MM.1S (cell line): Measurements from ENCODE around the gene ANHX.

ENCODE experiments used
- DNase-seq: peaks from one replicate; pipeline ENCODE4 v3.0.0-alpha.2; 2015
- H2AFZ ChIP-seq: fragments of 300-600 bp; sonication (generic); 2 replicates; pipeline ENCODE4 v1.6.0; 2016; ENCODE audit warnings: antibody characterized with exemption, low read length
- H3F3A ChIP-seq: fragments of 300-600 bp; sonication (generic); 2 replicates; pipeline ENCODE4 v1.6.1; 2016; ENCODE audit warnings: mild to moderate bottlenecking, antibody characterized with exemption, low read length, moderate library complexity, mixed read lengths; ENCODE audit not compliant: insufficient read depth
- H3K27ac ChIP-seq: fragments of 300-600 bp; sonication (generic); 2 replicates; pipeline ENCODE4 v1.5.1; 2016; ENCODE audit warnings: mild to moderate bottlenecking, low read length
- H3K27me3 ChIP-seq: fragments of 300-600 bp; sonication (generic); replicated peaks from 2 replicates; pipeline ENCODE4 v1.6.0; 2016; ENCODE audit warnings: low read length; ENCODE audit not compliant: insufficient read depth
- H3K36me3 ChIP-seq: fragments of 300-600 bp; sonication (generic); replicated peaks from 2 replicates; pipeline ENCODE4 v1.6.1; 2016; ENCODE audit warnings: mild to moderate bottlenecking, low read length, mixed read lengths; ENCODE audit not compliant: insufficient read depth
- H3K4me1 ChIP-seq: fragments of 300-600 bp; sonication (generic); 2 replicates; pipeline ENCODE4 v1.6.1; 2016; ENCODE audit warnings: low read length, mixed read lengths
- H3K4me2 ChIP-seq: fragments of 300-600 bp; sonication (generic); 2 replicates; pipeline ENCODE4 v1.6.0; 2016; ENCODE audit warnings: low read depth, low read length
- H3K4me3 ChIP-seq: fragments of 300-600 bp; sonication (generic); 2 replicates; pipeline ENCODE4 v1.5.1; 2016; ENCODE audit warnings: low read length, mixed read lengths
- H3K79me2 ChIP-seq: fragments of 300-600 bp; sonication (generic); 2 replicates; pipeline ENCODE4 v1.6.1; 2016; ENCODE audit warnings: mixed run types, low read length, mixed read lengths
- H3K9ac ChIP-seq: fragments of 300-600 bp; sonication (generic); 2 replicates; pipeline ENCODE4 v1.6.1; 2016; ENCODE audit warnings: low read length, mixed read lengths
- H3K9me2 ChIP-seq: fragments of 300-600 bp; sonication (generic); replicated peaks from 2 replicates; pipeline ENCODE4 v1.6.1; 2016; ENCODE audit warnings: mild to moderate bottlenecking, low read length, mixed read lengths; ENCODE audit not compliant: insufficient read depth
- H3K9me3 ChIP-seq: fragments of 300-600 bp; sonication (generic); replicated peaks from 2 replicates; pipeline ENCODE4 v1.6.1; 2016; ENCODE audit warnings: mild to moderate bottlenecking, low read length, mixed read lengths; ENCODE audit not compliant: insufficient read depth
- H4K20me1 ChIP-seq: fragments of 300-600 bp; sonication (generic); 2 replicates; pipeline ENCODE4 v1.6.1; 2016; ENCODE audit warnings: mild to moderate bottlenecking, low read length, moderate library complexity, mixed read lengths; ENCODE audit not compliant: insufficient read depth
- CTCF ChIP-seq: fragments of 300-600 bp; sonication (generic); IDR thresholded peaks from 2 replicates; pipeline ENCODE4 v1.5.1; 2016; ENCODE audit warnings: antibody characterized with exemption, low read length, mixed read lengths
- EZH2 ChIP-seq: fragments of 300-600 bp; sonication (generic); optimal IDR thresholded peaks from 2 replicates; pipeline ENCODE3; 2017; ENCODE audit warnings: low read depth, mild to moderate bottlenecking, antibody characterized with exemption, low read length, mixed read lengths
- EZH2phosphoT487 ChIP-seq: fragments of 300-600 bp; sonication (generic); IDR thresholded peaks from 2 replicates; pipeline ENCODE4 v1.6.1; 2018; ENCODE audit warnings: antibody characterized with exemption, low read length

ANHX gene

GRCh38 chr12:133227281-133227852 is 8.3 kb downstream of the ANHX start:
- Histone ChIP-seq H3K36me3 (no peaks in the 10 kb centered on the region), H3F3A (no peaks in the 10 kb centered on the region), H4K20me1 (no peaks in the 10 kb centered on the region), H3K9me3 (no peaks in the 10 kb centered on the region), H3K4me3 (no peak overlapping the region), H2AFZ (no peak overlapping the region), H3K9me2 (no peaks in the 10 kb centered on the region), H3K27ac (no peak overlapping the region), H3K79me2 (no peaks in the 10 kb centered on the region), H3K27me3 (no peaks in the 10 kb centered on the region), H3K4me1 (no peaks in the 10 kb centered on the region), H3K9ac (no peak overlapping the region), H3K4me2 (no peak overlapping the region)
- TF ChIP-seq EZH2 (no peak), EZH2phosphoT487 (no peak), CTCF (no peak)
- no peak for DNase-seq

- Histone ChIP-seq H3K4me1 (no peaks in the 10 kb centered on the region), H3K4me2 (no peak overlapping the region), H3K27ac (no peak overlapping the region), H3K36me3 (no peaks in the 10 kb centered on the region), H3K4me3 (no peak overlapping the region), H3F3A (no peaks in the 10 kb centered on the region), H3K9me2 (no peaks in the 10 kb centered on the region), H3K9ac (no peak overlapping the region), H4K20me1 (no peaks in the 10 kb centered on the region), H3K79me2 (no peaks in the 10 kb centered on the region), H3K27me3 (no peaks in the 10 kb centered on the region), H3K9me3 (no peaks in the 10 kb centered on the region), H2AFZ (no peak overlapping the region)
- TF ChIP-seq EZH2, result no peak
- no peak for TF ChIP-seq CTCF
- no peak for TF ChIP-seq EZH2phosphoT487
- DNase-seq, result no peak
Measured at GRCh38 chr12:133226690-133227089, 9.0 kb downstream of the ANHX start.

GRCh38 chr12:133225527-133225926 is 10.2 kb downstream of the ANHX start:
- Histone ChIP-seq H3K4me2 (no peak overlapping the region), H3K9me3 (no peaks in the 10 kb centered on the region), H3K36me3 (no peaks in the 10 kb centered on the region), H3K27me3 (no peaks in the 10 kb centered on the region), H3K9ac (no peak overlapping the region), H3K9me2 (no peaks in the 10 kb centered on the region), H3K79me2 (no peaks in the 10 kb centered on the region), H3K4me3 (no peak overlapping the region), H3F3A (no peaks in the 10 kb centered on the region), H4K20me1 (no peaks in the 10 kb centered on the region), H3K4me1 (no peaks in the 10 kb centered on the region), H3K27ac (no peak overlapping the region), H2AFZ (no peak overlapping the region)
- TF ChIP-seq EZH2 (no peak), CTCF (no peak), EZH2phosphoT487 (no peak)
- no peak for DNase-seq
